Naive thymus-derived CD4-positive, alpha-beta T cell (primary cell): ENCODE measurements around the gene MYO10. TPM values are rescaled to one million over a fixed set of nuclear protein-coding genes. Genes with fewer than 3 reads are reported as not detected.

Experiments
- ATAC-seq: fragments of 150-1000 bp; cut with Tn5 transposase; 2 replicates; pipeline ENCODE4 v1.10.0; 2021; ENCODE audit warnings: mild to moderate bottlenecking, moderate library complexity
- CTCF ChIA-PET: fragments of 350-600 bp; sonication (Branson Sonifier 250); formaldehyde crosslinking; loops from one replicate; lab custom pipeline; 2021; ENCODE audit warnings: antibody characterized with exemption; lab: Charles Lee
- POLR2A ChIA-PET: fragments of 350-600 bp; sonication (Branson Sonifier 250); formaldehyde crosslinking; loops from one replicate; lab custom pipeline; 2021; ENCODE audit warnings: antibody characterized with exemption, inconsistent platforms; lab: Charles Lee
- DNase-seq, 9 donors: peaks; one replicate each; pipeline versions ENCODE4 v3.0.0 to v3.0.0-alpha.2; 2020 to 2022; ENCODE audit warnings: mixed read lengths in 1 of 9
- H3K27ac ChIP-seq: one replicate; pipeline ENCODE4 v1.7.0; 2013; ENCODE audit warnings: mild to moderate bottlenecking, low read depth, low read length, moderate library complexity
- H3K27me3 ChIP-seq, 2 donors: one replicate each; pipeline ENCODE4 v1.7.0; 2013; ENCODE audit warnings: low read length in 2 of 2, mild to moderate bottlenecking in 2 of 2, moderate library complexity in 2 of 2; ENCODE audit not compliant: control insufficient read depth in 2 of 2, insufficient read depth in 2 of 2
- H3K36me3 ChIP-seq, 3 experiments: 1 replicate in 2 of 3; 2 replicates in 1 of 3; pipeline ENCODE4 v1.7.0; 2013; ENCODE audit warnings: low read length in 3 of 3, mild to moderate bottlenecking in 3 of 3, moderate library complexity in 1 of 3; ENCODE audit not compliant: insufficient read depth in 3 of 3, control insufficient read depth in 2 of 3
- H3K4me1 ChIP-seq, 2 donors: one replicate each; pipeline ENCODE4 v1.7.0; 2013; ENCODE audit warnings: low read length in 2 of 2, mild to moderate bottlenecking in 2 of 2, moderate library complexity in 1 of 2; ENCODE audit not compliant: control insufficient read depth in 2 of 2, insufficient read depth in 2 of 2
- H3K4me3 ChIP-seq: 2 replicates; pipeline ENCODE4 v1.7.0; 2013; ENCODE audit warnings: mild to moderate bottlenecking, low read length
- H3K9me3 ChIP-seq, 3 experiments: 1 replicate in 2 of 3; 2 replicates in 1 of 3; pipeline ENCODE4 v1.7.0; 2013; ENCODE audit warnings: low read length in 3 of 3; ENCODE audit not compliant: control insufficient read depth in 2 of 3
- H3K27ac Mint-ChIP-seq, 9 donors: one replicate each; pipeline ENCODE4 v1.8.0; 2020 to 2022; ENCODE audit warnings: mixed read lengths in 9 of 9, mild to moderate bottlenecking in 8 of 9, moderate library complexity in 5 of 9, inconsistent platforms in 2 of 9
- H3K27me3 Mint-ChIP-seq, 5 donors: one replicate each; pipeline ENCODE4 v1.8.0; 2021 to 2022; ENCODE audit warnings: mixed read lengths in 5 of 5, mild to moderate bottlenecking in 1 of 5
- H3K36me3 Mint-ChIP-seq, 5 donors: one replicate each; pipeline ENCODE4 v1.8.0; 2020 to 2022; ENCODE audit warnings: mixed read lengths in 5 of 5, mild to moderate bottlenecking in 3 of 5, inconsistent platforms in 1 of 5
- H3K4me1 Mint-ChIP-seq, 7 donors: one replicate each; pipeline ENCODE4 v1.8.0; 2020 to 2022; ENCODE audit warnings: mixed read lengths in 7 of 7, mild to moderate bottlenecking in 3 of 7, inconsistent platforms in 1 of 7
- H3K4me3 Mint-ChIP-seq, 10 donors: one replicate each; pipeline ENCODE4 v1.8.0; 2020 to 2022; ENCODE audit warnings: mild to moderate bottlenecking in 10 of 10, mixed read lengths in 10 of 10, moderate library complexity in 6 of 10, inconsistent platforms in 2 of 10
- H3K9me3 Mint-ChIP-seq, 11 donors: one replicate each; pipeline ENCODE4 v1.8.0; 2020 to 2022; ENCODE audit warnings: mixed read lengths in 11 of 11, mild to moderate bottlenecking in 4 of 11, inconsistent platforms in 1 of 11, moderate library complexity in 1 of 11
- intact Hi-C, 2 donors: fragments of 100-400 bp; cut with micrococcal nuclease; formaldehyde crosslinking; loops; one replicate each; pipeline ENCODE4 v1.15.1; 2023
- polyA plus RNA-seq, 2 donors: library from polyadenylated mRNA; unstranded; fragments of 300-500 nt; fragmentation: Illumina TruSeq; gene quantifications; one replicate each; pipeline ENCODE4 v1.2.3, GENCODE V29; 2021
- total RNA-seq, 6 experiments: library from RNA in 5 of 6; stranded (reverse) in 5 of 6; gene quantifications; 1 replicate in 5 of 6; 2 replicates in 1 of 6; pipeline ENCODE4 v1.2.3 and lab custom pipeline; 2021 to 2026

Gene MYO10
- total and polyA plus RNA-seq, 7 experiments from 2014 or later: 0.02 to 1.0 TPM; not detected in 5

- POLR2A ChIA-PET: no interaction called here
- peaks cover 0 to 2% of the 10 kb centered on the region in 2 donors for H3K27me3 ChIP-seq
- H3K27ac ChIP-seq: no peak overlapping the region
- Mint-ChIP-seq H3K27ac (no peak overlapping the region), H3K9me3 (peaks cover 0 to 4% (median 0%) of the 10 kb centered on the region in 11 donors), H3K36me3 (no peaks in the 10 kb centered on the region), H3K4me3 (no peak overlapping the region), H3K27me3 (peaks cover 0 to 18% (median 12%) of the 10 kb centered on the region in 5 donors), H3K4me1 (no peaks in the 10 kb centered on the region)
- DNase-seq (no peak), ATAC-seq (no peak)
- H3K36me3 ChIP-seq: no peaks in the 10 kb centered on the region
- no peaks in the 10 kb centered on the region for H3K9me3 ChIP-seq
- no peak overlapping the region for H3K4me3 ChIP-seq
- intact Hi-C loops: no loop called here
- H3K4me1 ChIP-seq: no peaks in the 10 kb centered on the region
- CTCF ChIA-PET: no interaction called here
These were observed 202.6 kb downstream of the MYO10 start for GRCh38 chr5:16733331-16734006.

GRCh38 chr5:16732356-16732755, 203.7 kb downstream of the MYO10 start:
- no peak overlapping the region for H3K27ac Mint-ChIP-seq
- H3K4me3 Mint-ChIP-seq: no peak overlapping the region
- H3K4me1 Mint-ChIP-seq: peaks cover 0 to 6% (median 3%) of the 10 kb centered on the region in 7 donors
- DNase-seq (no peak), ATAC-seq (no peak)
- POLR2A ChIA-PET: no interaction called here
- no peaks in the 10 kb centered on the region for H3K36me3 Mint-ChIP-seq
- Histone ChIP-seq H3K27me3 (no peaks in the 10 kb centered on the region), H3K4me3 (no peak overlapping the region), H3K36me3 (no peaks in the 10 kb centered on the region), H3K9me3 (no peaks in the 10 kb centered on the region), H3K4me1 (no peaks in the 10 kb centered on the region), H3K27ac (no peak overlapping the region)
- intact Hi-C loops: no loop called here
- CTCF ChIA-PET: no interaction called here
- H3K27me3 Mint-ChIP-seq: peaks cover 0 to 14% (median 6%) of the 10 kb centered on the region in 5 donors
- H3K9me3 Mint-ChIP-seq: peaks cover 0 to 4% (median 0%) of the 10 kb centered on the region in 11 donors

DNA sequence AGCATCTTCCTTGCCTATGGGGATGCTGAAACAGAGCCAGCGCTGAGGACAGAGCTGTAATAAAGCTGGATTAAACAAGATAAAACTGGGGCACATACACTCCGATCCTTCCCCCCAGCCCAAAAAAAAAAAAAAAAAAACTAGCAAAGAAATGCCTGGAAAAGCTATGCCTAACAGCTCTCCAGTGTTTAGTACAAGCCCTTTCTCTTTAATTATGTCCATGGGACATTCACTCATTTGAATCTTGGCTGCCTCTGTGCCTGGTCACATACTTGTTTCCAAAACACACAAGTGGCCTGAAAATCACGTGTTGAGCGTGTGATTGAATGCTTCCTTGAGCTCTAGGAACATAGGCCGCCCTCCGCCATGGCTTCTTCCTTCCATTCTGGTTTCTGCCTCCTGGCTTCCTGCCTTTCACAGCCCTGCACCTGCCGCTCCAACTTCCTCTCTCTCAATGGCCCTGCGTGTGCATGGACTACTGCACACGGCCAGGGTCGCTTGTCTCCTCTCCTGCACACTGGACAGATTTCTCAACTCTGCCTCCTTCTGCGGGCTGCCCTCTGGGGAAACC, 208.2 kb downstream of the MYO10 start:
- Mint-ChIP-seq H3K27ac (no peak overlapping the region), H3K9me3 (peaks cover 0 to 9% (median 1%) of the 10 kb centered on the region in 11 donors), H3K4me3 (peak overlapping the region in 1 of 10 donors; percentile 13), H3K27me3 (peaks cover 0 to 11% (median 4%) of the 10 kb centered on the region in 5 donors), H3K4me1 (peaks cover 0 to 17% (median 13%) of the 10 kb centered on the region in 7 donors), H3K36me3 (no peaks in the 10 kb centered on the region)
- H3K36me3 ChIP-seq: no peaks in the 10 kb centered on the region
- intact Hi-C loops: no loop called here
- H3K4me3 ChIP-seq: no peak overlapping the region
- ATAC-seq (no peak), DNase-seq (no peak)
- POLR2A ChIA-PET: no interaction called here
- peaks cover 0 to 8% of the 10 kb centered on the region in 2 donors for H3K4me1 ChIP-seq
- H3K27me3 ChIP-seq: no peaks in the 10 kb centered on the region
- CTCF ChIA-PET: interaction anchor here (0.7 kb wide), 1 partner anchor 82 kb away, joined by 3 read pairs; no protein-coding TSS in a partner anchor
- no peaks in the 10 kb centered on the region for H3K9me3 ChIP-seq
- H3K27ac ChIP-seq: no peak overlapping the region

GRCh38 chr5:16726538-16726946, 209.5 kb downstream of the MYO10 start:
- POLR2A ChIA-PET: no interaction called here
- Histone ChIP-seq H3K9me3 (no peaks in the 10 kb centered on the region), H3K27ac (no peak overlapping the region), H3K4me1 (peaks cover 0 to 8% of the 10 kb centered on the region in 2 donors), H3K36me3 (no peaks in the 10 kb centered on the region), H3K4me3 (no peak overlapping the region), H3K27me3 (no peaks in the 10 kb centered on the region)
- Mint-ChIP-seq H3K4me1 (peaks cover 0 to 17% (median 13%) of the 10 kb centered on the region in 7 donors), H3K27ac (peak overlapping the region in 2 of 9 donors; percentile 40 to 47), H3K9me3 (peaks cover 0 to 13% (median 2%) of the 10 kb centered on the region in 11 donors), H3K36me3 (no peaks in the 10 kb centered on the region), H3K27me3 (peaks cover 0 to 6% (median 2%) of the 10 kb centered on the region in 5 donors), H3K4me3 (peak overlapping the region in 7 of 10 donors; percentile 19 to 53 (median 25))
- CTCF ChIA-PET: no interaction called here
- intact Hi-C loops: no loop called here
- no peak for ATAC-seq
- DNase-seq: peak in 6 of 9 donors; percentile 12 to 73 (median 64)

DNA sequence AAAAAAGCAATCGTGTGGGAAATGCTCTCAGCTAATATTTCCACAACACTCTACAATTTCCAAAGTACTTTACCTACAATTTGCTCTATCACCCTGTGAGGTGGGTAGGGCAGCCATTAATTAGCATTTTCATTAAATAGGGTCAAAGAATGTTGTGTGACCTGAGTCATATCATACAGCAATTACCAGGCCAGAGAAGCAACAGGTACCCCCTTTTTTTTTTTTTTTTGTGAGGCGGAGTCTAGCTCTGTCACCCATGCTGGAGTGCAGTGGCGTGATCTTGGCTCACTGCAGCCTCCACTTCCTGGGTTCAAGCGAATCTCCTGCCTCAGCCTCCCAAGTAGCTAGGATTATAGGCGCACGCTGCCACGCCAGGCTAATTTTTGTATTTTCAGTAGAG, 210.5 kb downstream of the MYO10 start:
- ATAC-seq (no peak), DNase-seq (no peak)
- CTCF ChIA-PET: interaction anchor here (0.6 kb wide), 1 partner anchor 41 kb away, joined by 3 read pairs; no protein-coding TSS in a partner anchor
- Histone ChIP-seq H3K36me3 (no peaks in the 10 kb centered on the region), H3K4me1 (peaks cover 0 to 8% of the 10 kb centered on the region in 2 donors), H3K27ac (no peak overlapping the region), H3K9me3 (no peaks in the 10 kb centered on the region), H3K4me3 (no peak overlapping the region), H3K27me3 (no peaks in the 10 kb centered on the region)
- POLR2A ChIA-PET: no interaction called here
- Mint-ChIP-seq H3K4me3 (no peak overlapping the region), H3K36me3 (no peaks in the 10 kb centered on the region), H3K4me1 (peaks cover 0 to 17% (median 13%) of the 10 kb centered on the region in 7 donors), H3K27me3 (peaks cover 0 to 3% (median 1%) of the 10 kb centered on the region in 5 donors), H3K9me3 (peaks cover 0 to 13% (median 2%) of the 10 kb centered on the region in 11 donors), H3K27ac (no peak overlapping the region)
- intact Hi-C loops: no loop called here

GRCh38 chr5:16723821-16724220, 212.3 kb downstream of the MYO10 start:
- H3K9me3 Mint-ChIP-seq: peaks cover 0 to 13% (median 2%) of the 10 kb centered on the region in 11 donors
- H3K9me3 ChIP-seq: no peaks in the 10 kb centered on the region
- intact Hi-C loops: no loop called here
- H3K36me3 ChIP-seq: no peaks in the 10 kb centered on the region
- DNase-seq (no peak), ATAC-seq (no peak)
- no peaks in the 10 kb centered on the region for H3K36me3 Mint-ChIP-seq
- peaks cover 0 to 8% of the 10 kb centered on the region in 2 donors for H3K4me1 ChIP-seq
- no peak overlapping the region for H3K27ac Mint-ChIP-seq
- peaks cover 0 to 17% (median 13%) of the 10 kb centered on the region in 7 donors for H3K4me1 Mint-ChIP-seq
- H3K4me3 Mint-ChIP-seq: no peak overlapping the region
- no peak overlapping the region for H3K4me3 ChIP-seq
- peaks cover 0 to 2% (median 0%) of the 10 kb centered on the region in 5 donors for H3K27me3 Mint-ChIP-seq
- H3K27ac ChIP-seq: no peak overlapping the region
- POLR2A ChIA-PET: no interaction called here
- H3K27me3 ChIP-seq: no peaks in the 10 kb centered on the region
- CTCF ChIA-PET: no interaction called here
